Smooth muscle cell (in vitro differentiated cells): ENCODE measurements around the gene PDGFRB. TPM values are rescaled to one million over a fixed set of nuclear protein-coding genes. Genes with fewer than 3 reads are reported as not detected.

ENCODE experiments used
- DNase-seq: peaks from one replicate; lab custom pipeline; 2025; ENCODE audit not compliant: unreplicated experiment; lab: John Stamatoyannopoulos, UW
- H2AFZ ChIP-seq: fragments of 200-600 bp; sonication (generic); 2 replicates; pipeline ENCODE4 v1.6.0; 2016; ENCODE audit warnings: antibody characterized with exemption, low read depth, mild to moderate bottlenecking
- H3F3A ChIP-seq: fragments of 200-600 bp; sonication (generic); 2 replicates; pipeline ENCODE4 v1.6.0; 2017; ENCODE audit warnings: antibody characterized with exemption, low read depth
- H3K27ac ChIP-seq: fragments of 200-600 bp; sonication (generic); 2 replicates; pipeline ENCODE4 v1.5.1; 2016; ENCODE audit warnings: low read depth, mild to moderate bottlenecking
- H3K27me3 ChIP-seq: fragments of 200-600 bp; sonication (generic); 2 replicates; pipeline ENCODE4 v1.6.1; 2016; ENCODE audit warnings: low read depth, mild to moderate bottlenecking
- H3K36me3 ChIP-seq: fragments of 200-600 bp; sonication (generic); 2 replicates; pipeline ENCODE4 v1.5.1; 2016; ENCODE audit warnings: low read depth
- H3K4me1 ChIP-seq: fragments of 200-600 bp; sonication (generic); 2 replicates; pipeline ENCODE4 v1.5.1; 2016; ENCODE audit warnings: low read depth
- H3K4me2 ChIP-seq: fragments of 200-600 bp; sonication (generic); 2 replicates; pipeline ENCODE4 v1.6.0; 2016; ENCODE audit warnings: mild to moderate bottlenecking
- H3K4me3 ChIP-seq: fragments of 200-600 bp; sonication (generic); 2 replicates; pipeline ENCODE4 v1.5.1; 2016; ENCODE audit warnings: mild to moderate bottlenecking
- H3K79me2 ChIP-seq: fragments of 200-600 bp; sonication (generic); 2 replicates; pipeline ENCODE4 v1.6.0; 2016; ENCODE audit warnings: low read depth, mild to moderate bottlenecking
- H3K9ac ChIP-seq: fragments of 200-600 bp; sonication (generic); 2 replicates; pipeline ENCODE4 v1.6.0; 2016; ENCODE audit warnings: low read depth
- H3K9me3 ChIP-seq: fragments of 200-600 bp; sonication (generic); replicated peaks from 2 replicates; pipeline ENCODE4 v1.5.1; 2016; ENCODE audit warnings: low read depth
- H4K20me1 ChIP-seq: fragments of 200-600 bp; sonication (generic); 2 replicates; pipeline ENCODE4 v1.6.0; 2016; ENCODE audit warnings: low read depth
- WGBS: methylation state at CpG from one replicate; pipeline ENCODE4 v1.1.7; 2016; ENCODE audit warnings: low lambda C conversion rate; 5-methylcytosine and 5-hydroxymethylcytosine counted together
- polyA plus RNA-seq: library from polyadenylated mRNA; unstranded; fragments of >200 nt; fragmentation: Nextera tagmentation; extraction: Ambion mirVana; gene quantifications from 2 replicates; pipeline ENCODE4 v1.2.1, GENCODE V29; 2016
- total RNA-seq: library from RNA; depleted of rRNA; stranded (reverse); fragments of >200 nt; gene quantifications from 2 replicates; pipeline ENCODE4 v1.2.3, GENCODE V29; 2014
- TF ChIP-seq, protein P1 (sequence below): fragments of 200-600 bp; sonication (generic); IDR thresholded peaks from 2 replicates; pipeline ENCODE4 v1.5.1; 2017; ENCODE audit warnings: borderline replicate concordance, mild to moderate bottlenecking, antibody characterized with exemption; ENCODE audit not compliant: insufficient read depth, poor library complexity, severe bottlenecking

The PDGFRB gene
- total and polyA plus RNA-seq, 2 experiments from 2014 or later = 370 to 522 TPM

DNA sequence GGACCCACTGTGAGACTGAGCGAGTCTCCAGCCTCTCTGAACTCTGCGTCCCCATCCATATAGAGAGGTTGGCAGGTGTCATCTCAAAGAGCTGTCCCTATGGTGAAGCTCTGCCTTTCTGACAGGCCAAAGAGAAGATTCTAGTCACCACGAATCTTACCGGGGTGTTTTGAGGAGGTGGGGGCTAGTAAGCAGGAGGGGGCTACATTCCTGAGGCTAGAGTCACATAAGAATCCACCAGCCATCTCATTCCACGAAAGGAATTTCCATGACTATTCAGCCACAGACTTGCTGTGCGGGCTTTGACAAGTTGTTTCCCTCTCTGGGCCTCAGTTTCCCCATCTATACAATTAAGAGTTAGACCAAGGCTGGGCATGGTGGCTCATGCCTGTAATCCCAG lies 16.3 kb downstream of the PDGFRB start:
- 30% methylated on average over 6 of the region's 6 CpGs for whole genome bisulfite sequencing
- no peaks in the 10 kb centered on the region for H3K27me3 ChIP-seq
- peaks cover 40% of the 10 kb centered on the region for H3F3A ChIP-seq
- H3K9ac ChIP-seq = peak overlapping the region; percentile 96
- no peak overlapping the region for H2AFZ ChIP-seq
- DNase-seq = no peak
- TF ChIP-seq, protein P1, sequence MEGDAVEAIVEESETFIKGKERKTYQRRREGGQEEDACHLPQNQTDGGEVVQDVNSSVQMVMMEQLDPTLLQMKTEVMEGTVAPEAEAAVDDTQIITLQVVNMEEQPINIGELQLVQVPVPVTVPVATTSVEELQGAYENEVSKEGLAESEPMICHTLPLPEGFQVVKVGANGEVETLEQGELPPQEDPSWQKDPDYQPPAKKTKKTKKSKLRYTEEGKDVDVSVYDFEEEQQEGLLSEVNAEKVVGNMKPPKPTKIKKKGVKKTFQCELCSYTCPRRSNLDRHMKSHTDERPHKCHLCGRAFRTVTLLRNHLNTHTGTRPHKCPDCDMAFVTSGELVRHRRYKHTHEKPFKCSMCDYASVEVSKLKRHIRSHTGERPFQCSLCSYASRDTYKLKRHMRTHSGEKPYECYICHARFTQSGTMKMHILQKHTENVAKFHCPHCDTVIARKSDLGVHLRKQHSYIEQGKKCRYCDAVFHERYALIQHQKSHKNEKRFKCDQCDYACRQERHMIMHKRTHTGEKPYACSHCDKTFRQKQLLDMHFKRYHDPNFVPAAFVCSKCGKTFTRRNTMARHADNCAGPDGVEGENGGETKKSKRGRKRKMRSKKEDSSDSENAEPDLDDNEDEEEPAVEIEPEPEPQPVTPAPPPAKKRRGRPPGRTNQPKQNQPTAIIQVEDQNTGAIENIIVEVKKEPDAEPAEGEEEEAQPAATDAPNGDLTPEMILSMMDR = no peak
- H4K20me1 ChIP-seq = no peaks in the 10 kb centered on the region
- peak overlapping the region; percentile 76 for H3K4me2 ChIP-seq
- no peaks in the 10 kb centered on the region for H3K9me3 ChIP-seq
- peaks cover 47% of the 10 kb centered on the region for H3K79me2 ChIP-seq
- no peak overlapping the region for H3K4me3 ChIP-seq
- H3K4me1 ChIP-seq = peaks cover 77% of the 10 kb centered on the region
- no peaks in the 10 kb centered on the region for H3K36me3 ChIP-seq
- H3K27ac ChIP-seq = peak overlapping the region; percentile 100

DNA sequence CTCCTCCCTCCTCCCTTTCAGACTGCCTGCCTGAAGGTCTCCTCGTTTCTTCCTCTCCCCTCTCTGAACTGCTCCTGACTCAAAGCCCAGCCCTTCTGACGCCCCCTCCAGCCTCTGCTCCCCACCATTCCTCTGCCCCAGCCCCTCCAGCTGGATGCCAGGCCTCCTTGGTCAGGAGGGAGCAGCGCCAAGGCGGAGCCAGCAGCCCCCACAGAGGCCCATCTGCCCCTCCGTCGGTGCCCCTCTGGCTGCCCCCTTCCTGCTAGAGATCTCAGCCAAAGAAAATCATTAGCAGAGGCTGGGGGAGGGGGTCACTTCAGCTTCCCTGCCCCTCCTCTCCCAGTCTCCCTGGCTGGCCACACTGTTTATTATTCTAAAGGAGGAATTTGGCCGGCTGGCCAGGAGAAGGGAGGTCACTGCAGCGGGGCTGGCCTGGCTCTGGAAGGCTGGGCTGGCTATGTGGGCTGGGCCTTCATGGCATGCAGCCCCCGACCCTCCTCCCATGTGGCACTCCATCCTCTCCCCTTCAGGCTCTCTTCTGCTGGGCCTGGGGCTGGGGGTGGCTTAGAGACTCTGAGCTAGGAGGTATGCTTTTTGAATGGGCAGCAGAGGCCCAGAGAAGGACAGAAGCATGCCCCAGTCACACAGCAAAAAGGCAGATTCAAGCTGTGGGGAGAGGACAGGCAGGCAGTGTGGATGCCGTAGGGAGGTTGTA lies 16.9 kb downstream of the PDGFRB start:
- Histone ChIP-seq H3K9me3 (no peaks in the 10 kb centered on the region), H4K20me1 (no peaks in the 10 kb centered on the region), H2AFZ (no peak overlapping the region), H3K4me2 (peak overlapping the region; percentile 76), H3K36me3 (no peaks in the 10 kb centered on the region), H3K9ac (peak overlapping the region; percentile 96), H3K4me1 (peaks cover 70% of the 10 kb centered on the region), H3F3A (peaks cover 40% of the 10 kb centered on the region), H3K79me2 (peaks cover 47% of the 10 kb centered on the region), H3K27ac (peak overlapping the region; percentile 100), H3K4me3 (peak overlapping the region; percentile 0), H3K27me3 (no peaks in the 10 kb centered on the region)
- DNase-seq = no peak
- 21% methylated on average over 8 of the region's 10 CpGs for WGBS
- TF ChIP-seq, protein P1 = no peak

DNA sequence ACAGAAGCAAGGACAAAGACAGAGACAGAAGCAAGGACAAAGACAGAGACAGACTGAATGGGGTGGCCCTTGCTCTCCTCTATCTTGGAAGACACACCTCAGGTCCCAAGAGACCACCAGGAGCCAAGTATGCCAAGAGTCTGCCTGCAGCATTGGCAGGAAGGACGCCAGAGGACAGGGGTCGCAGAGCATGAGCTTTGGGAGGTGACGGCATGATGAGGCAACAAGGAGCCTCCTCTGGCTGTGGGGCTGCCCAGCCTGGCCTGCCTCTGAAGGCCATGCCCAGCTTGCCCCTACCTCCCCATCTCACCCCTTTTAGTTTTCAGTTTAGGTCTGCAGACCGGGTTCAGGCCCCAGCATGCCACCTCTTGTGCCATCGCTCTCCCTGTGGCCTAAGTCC lies 17.6 kb downstream of the PDGFRB start:
- peak overlapping the region; percentile 100 for H3K27ac ChIP-seq
- H3K36me3 ChIP-seq = no peaks in the 10 kb centered on the region
- no peak for DNase-seq
- peak overlapping the region; percentile 76 for H3K4me2 ChIP-seq
- peaks cover 67% of the 10 kb centered on the region for H3K4me1 ChIP-seq
- H3K9me3 ChIP-seq = no peaks in the 10 kb centered on the region
- peaks cover 47% of the 10 kb centered on the region for H3K79me2 ChIP-seq
- TF ChIP-seq, protein P1 = no peak
- no peaks in the 10 kb centered on the region for H4K20me1 ChIP-seq
- H3F3A ChIP-seq = peaks cover 40% of the 10 kb centered on the region
- no peaks in the 10 kb centered on the region for H3K27me3 ChIP-seq
- WGBS = 73% methylated on average over 5 of the region's 5 CpGs
- peak overlapping the region; percentile 0 for H3K4me3 ChIP-seq
- H3K9ac ChIP-seq = peak overlapping the region; percentile 96
- H2AFZ ChIP-seq = no peak overlapping the region
